ENCODE results near the gene COL18A1. TPM values are rescaled to one million over a fixed set of nuclear protein-coding genes. Genes with fewer than 3 reads are reported as not detected.

The COL18A1 gene
- total RNA-seq, 1 experiment from 2014 or later = 3.3 TPM

DNA sequence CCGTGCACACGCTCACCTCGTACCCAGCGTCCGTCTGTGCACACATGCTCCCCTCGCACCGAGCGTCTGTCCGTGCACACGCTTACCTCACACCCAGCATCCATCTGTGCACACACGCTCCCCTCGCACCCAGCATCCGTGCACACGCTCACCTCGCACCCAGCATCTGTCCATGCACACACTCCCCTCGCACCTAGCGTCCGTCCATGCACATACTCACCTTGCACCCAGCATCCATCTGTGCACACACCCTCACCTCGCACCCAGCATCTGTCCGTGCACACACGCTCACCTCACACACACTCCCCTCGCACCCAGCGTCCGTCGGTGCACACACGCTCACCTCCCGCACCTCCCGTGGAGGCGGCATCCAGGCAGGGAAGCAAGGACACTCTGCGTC, 24.4 kb upstream of the COL18A1 start:
- no peak overlapping the region for H3K4me3 ChIP-seq (ENCODE audit: low read depth, low read length, poor library complexity, severe bottlenecking)
- no peaks in the 10 kb centered on the region for H3K27me3 ChIP-seq (replicated peaks; ENCODE audit: insufficient read depth, low read depth, low read length, poor library complexity)
- TF ChIP-seq EZH2 (IDR thresholded peaks at IDR 0.05; ENCODE audit: borderline replicate concordance, low read depth, low read length, poor library complexity, severe bottlenecking) = no peak
- no peak for TF ChIP-seq CTCF (conservative IDR thresholded peaks at IDR 0.05; ENCODE audit: low read depth, low read length)
- H3K9me3 ChIP-seq (ENCODE audit: low read depth, low read length, poor library complexity, severe bottlenecking) = no peaks in the 10 kb centered on the region
- no peak overlapping the region for H3K27ac ChIP-seq (ENCODE audit: low read depth, low read length, poor library complexity, severe bottlenecking)
- H3K36me3 ChIP-seq (ENCODE audit: insufficient read depth, low read length, poor library complexity, severe bottlenecking) = no peaks in the 10 kb centered on the region
- H3K4me1 ChIP-seq (ENCODE audit: insufficient read depth, low read length, poor library complexity, severe bottlenecking) = no peaks in the 10 kb centered on the region
- POLR2A ChIA-PET (ENCODE audit: low non-redundant PET) = no interaction called here
- no TSS peak for BruUV-seq (replicated peaks)
- CTCF ChIA-PET = no interaction called here
- no peak for DNase-seq (ENCODE audit: low spot score)
- intact Hi-C loops (cut with micrococcal nuclease; ENCODE audit: unreplicated experiment) = no loop called here

DNA sequence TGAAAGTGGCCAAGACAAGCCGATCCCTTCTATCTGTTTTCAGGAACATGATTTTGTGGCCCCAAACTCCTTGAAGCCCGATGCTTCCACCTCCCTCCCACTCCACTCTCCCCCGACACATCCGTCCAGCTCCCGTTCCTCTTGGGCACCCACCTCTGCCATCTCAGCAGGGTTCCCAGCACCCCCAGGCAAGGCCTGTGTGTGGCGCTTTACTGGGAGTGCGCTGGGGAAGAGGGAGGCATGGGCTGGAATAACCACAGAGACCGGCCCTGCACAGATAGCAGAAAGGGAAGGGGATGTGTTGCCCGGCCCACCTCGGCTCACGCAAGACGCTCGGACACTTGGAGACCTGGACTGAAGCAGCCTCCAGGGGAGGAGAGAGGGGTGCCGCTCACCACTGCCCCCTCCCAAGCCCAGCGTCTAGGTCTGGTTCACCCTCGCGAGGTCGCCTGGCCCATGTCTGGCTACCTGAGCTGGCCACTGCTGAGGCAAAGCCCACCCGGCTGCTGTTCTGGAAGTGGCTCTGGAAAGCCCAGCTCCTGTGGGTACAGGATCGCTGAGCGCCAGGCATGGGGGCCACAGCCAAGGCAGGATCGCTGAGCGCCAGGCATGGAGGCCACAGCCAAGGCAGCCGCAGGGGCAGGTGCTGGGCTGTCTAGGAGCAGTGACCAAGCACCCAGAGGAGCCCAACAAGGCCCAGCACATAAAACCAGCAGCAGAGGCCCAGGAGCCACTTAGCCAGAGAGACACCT, 23.8 kb upstream of the COL18A1 start:
- DNase-seq (ENCODE audit: low spot score) = no peak
- Histone ChIP-seq H3K4me3 (ENCODE audit: low read depth, low read length, poor library complexity, severe bottlenecking) (no peak overlapping the region), H3K27ac (ENCODE audit: low read depth, low read length, poor library complexity, severe bottlenecking) (no peak overlapping the region), H3K27me3 (replicated peaks; ENCODE audit: insufficient read depth, low read depth, low read length, poor library complexity) (no peaks in the 10 kb centered on the region), H3K9me3 (ENCODE audit: low read depth, low read length, poor library complexity, severe bottlenecking) (no peaks in the 10 kb centered on the region), H3K36me3 (ENCODE audit: insufficient read depth, low read length, poor library complexity, severe bottlenecking) (no peaks in the 10 kb centered on the region), H3K4me1 (ENCODE audit: insufficient read depth, low read length, poor library complexity, severe bottlenecking) (no peaks in the 10 kb centered on the region)
- ChIA-PET CTCF (no interaction called here), POLR2A (ENCODE audit: low non-redundant PET) (no interaction called here)
- TF ChIP-seq CTCF (conservative IDR thresholded peaks at IDR 0.05; ENCODE audit: low read depth, low read length) (no peak), EZH2 (IDR thresholded peaks at IDR 0.05; ENCODE audit: borderline replicate concordance, low read depth, low read length, poor library complexity, severe bottlenecking) (no peak)
- intact Hi-C loops (cut with micrococcal nuclease; ENCODE audit: unreplicated experiment) = no loop called here
- no TSS peak for BruUV-seq (replicated peaks)

DNA sequence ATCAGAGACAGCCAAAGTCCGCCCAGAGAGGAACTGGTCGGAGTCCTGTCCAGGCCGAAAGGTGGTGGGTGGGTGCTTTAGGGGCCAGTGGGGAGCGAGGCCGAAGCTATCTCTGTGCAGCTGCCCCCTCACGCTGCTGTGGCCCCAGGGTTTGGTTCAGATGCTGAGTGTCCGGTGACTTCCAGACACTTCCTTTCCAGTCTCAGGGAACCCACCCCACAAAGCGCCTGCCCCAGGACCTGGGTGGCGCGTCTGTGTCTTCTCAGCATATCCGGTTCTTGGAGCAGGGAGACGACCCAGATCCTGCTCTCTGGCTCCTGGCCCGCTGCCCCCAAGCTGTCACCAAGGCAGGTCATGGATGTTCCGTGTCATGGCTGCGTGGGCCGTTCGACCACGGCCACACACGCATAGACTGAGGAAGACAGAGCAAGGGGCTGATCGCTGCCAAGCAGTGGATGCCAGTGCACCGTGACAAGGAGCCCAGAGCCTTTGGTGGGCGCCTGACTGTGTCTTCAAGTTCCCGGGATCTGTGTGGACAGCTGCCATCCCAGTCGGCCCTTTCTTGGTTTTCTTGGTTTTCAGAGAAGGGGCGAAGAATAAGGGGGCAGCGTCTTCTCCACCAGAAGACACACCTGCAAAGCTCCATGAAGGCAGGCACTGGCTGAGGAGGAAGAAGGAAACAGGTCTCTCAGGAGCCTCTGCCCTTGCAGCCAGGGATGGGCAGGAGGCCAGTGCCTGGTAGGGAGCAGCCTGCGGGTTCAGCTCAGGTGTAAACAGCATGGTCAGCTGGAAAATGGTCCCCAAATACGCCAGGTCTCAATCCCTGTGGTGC, 22.9 kb upstream of the COL18A1 start:
- H3K27ac ChIP-seq (ENCODE audit: low read depth, low read length, poor library complexity, severe bottlenecking) = no peak overlapping the region
- H3K27me3 ChIP-seq (replicated peaks; ENCODE audit: insufficient read depth, low read depth, low read length, poor library complexity) = no peaks in the 10 kb centered on the region
- intact Hi-C loops (cut with micrococcal nuclease; ENCODE audit: unreplicated experiment) = no loop called here
- H3K4me1 ChIP-seq (ENCODE audit: insufficient read depth, low read length, poor library complexity, severe bottlenecking) = no peaks in the 10 kb centered on the region
- ChIA-PET POLR2A (ENCODE audit: low non-redundant PET) (no interaction called here), CTCF (no interaction called here)
- no peaks in the 10 kb centered on the region for H3K36me3 ChIP-seq (ENCODE audit: insufficient read depth, low read length, poor library complexity, severe bottlenecking)
- no peaks in the 10 kb centered on the region for H3K9me3 ChIP-seq (ENCODE audit: low read depth, low read length, poor library complexity, severe bottlenecking)
- no peak for DNase-seq (ENCODE audit: low spot score)
- no TSS peak for BruUV-seq (replicated peaks)
- H3K4me3 ChIP-seq (ENCODE audit: low read depth, low read length, poor library complexity, severe bottlenecking) = no peak overlapping the region
- TF ChIP-seq EZH2 (IDR thresholded peaks at IDR 0.05; ENCODE audit: borderline replicate concordance, low read depth, low read length, poor library complexity, severe bottlenecking) (no peak), CTCF (conservative IDR thresholded peaks at IDR 0.05; ENCODE audit: low read depth, low read length) (no peak)
